ENCODE measurements around the gene LRIG2.

GRCh38 chr1:113153116-113153803 lies 80.3 kb downstream of the LRIG2 start:
- no peak for TF ChIP-seq CTCF (IDR thresholded peaks at IDR 0.05)
- no peak for TF ChIP-seq POLR2A (IDR thresholded peaks at IDR 0.05)

Measured in lower leg skin (tissue), 3 donors.